IMR-90 (cell line): Measurements from ENCODE around the gene COL23A1. TPM values are rescaled to one million over a fixed set of nuclear protein-coding genes. Genes with fewer than 3 reads are reported as not detected.
A peak's percentile ranks its signal among the peaks of the same experiment; 100 is the strongest.

Source experiments
- ATAC-seq: fragments of 200-7000 bp; cut with Tn5 transposase; 2 replicates; pipeline ENCODE4 v1.9.1; 2020; ENCODE audit warnings: low read depth, mild to moderate bottlenecking, moderate library complexity
- BruUV-seq: library from RNA; stranded (reverse); fragments of 400-500 nt; replicated peaks from 2 replicates; lab custom pipeline; 2021; lab: Mats Ljungman, UMichigan
- CTCF ChIA-PET: fragments of 300-600 bp; formaldehyde crosslinking; extraction: SDS; loops from one replicate; lab custom pipeline; 2021; ENCODE audit warnings: antibody characterized with exemption; lab: Yijun Ruan, JAX
- POLR2A ChIA-PET: fragments of 300-600 bp; sonication (Branson Sonifier 250); formaldehyde crosslinking; loops from one replicate; lab custom pipeline; 2022; ENCODE audit warnings: antibody characterized with exemption; ENCODE audit not compliant: unreplicated experiment; lab: Charles Lee
- DNase-seq: peaks from one replicate; pipeline ENCODE4 v3.0.0; 2013
- H2AFZ ChIP-seq: replicated peaks from 2 replicates; pipeline ENCODE3; 2013; ENCODE audit warnings: low read length, mild to moderate bottlenecking; ENCODE audit not compliant: poor library complexity
- H2AK5ac ChIP-seq: 2 replicates; pipeline ENCODE4 v1.6.1; 2013; ENCODE audit warnings: low read depth, low read length, inconsistent platforms
- H2AK9ac ChIP-seq: replicated peaks from 2 replicates; pipeline ENCODE3; 2013; ENCODE audit warnings: mild to moderate bottlenecking, low read depth, low read length, moderate library complexity; ENCODE audit not compliant: poor library complexity
- H2BK120ac ChIP-seq: 2 replicates; pipeline ENCODE4 v1.6.1; 2013; ENCODE audit warnings: low read depth, low read length, inconsistent platforms
- H2BK15ac ChIP-seq: 3 replicates; pipeline ENCODE4 v1.6.1; 2013; ENCODE audit warnings: low read depth, low read length, inconsistent platforms
- H2BK20ac ChIP-seq: 2 replicates; pipeline ENCODE4 v1.6.1; 2013; ENCODE audit warnings: low read depth, mild to moderate bottlenecking, inconsistent platforms, low read length, moderate library complexity
- H2BK5ac ChIP-seq: 2 replicates; pipeline ENCODE4 v1.6.1; 2013; ENCODE audit warnings: mild to moderate bottlenecking, low read depth, low read length, inconsistent platforms; ENCODE audit not compliant: poor library complexity, severe bottlenecking
- H3K14ac ChIP-seq: replicated peaks from 2 replicates; pipeline ENCODE4 v1.6.1; 2013; ENCODE audit warnings: low read depth, low read length, inconsistent platforms
- H3K18ac ChIP-seq: 2 replicates; pipeline ENCODE4 v1.6.1; 2013; ENCODE audit warnings: low read depth, low read length, control low read depth
- H3K23ac ChIP-seq: 2 replicates; pipeline ENCODE4 v1.6.1; 2013; ENCODE audit warnings: low read depth, low read length, inconsistent platforms
- H3K27ac ChIP-seq: 2 replicates; pipeline ENCODE4 v1.5.1; 2013; ENCODE audit warnings: mild to moderate bottlenecking, control low read depth, low read length; ENCODE audit not compliant: insufficient read depth
- H3K27me3 ChIP-seq: 2 replicates; pipeline ENCODE4 v1.6.1; 2013; ENCODE audit warnings: low read length; ENCODE audit not compliant: control insufficient read depth, insufficient read depth
- H3K36me3 ChIP-seq: 2 replicates; pipeline ENCODE4 v1.6.1; 2013; ENCODE audit warnings: low read length, mixed read lengths; ENCODE audit not compliant: control insufficient read depth, insufficient read depth
- H3K4ac ChIP-seq: 2 replicates; pipeline ENCODE4 v1.6.1; 2013; ENCODE audit warnings: low read depth, low read length, inconsistent platforms
- H3K4me1 ChIP-seq: 2 replicates; pipeline ENCODE4 v1.6.1; 2013; ENCODE audit warnings: low read length, mixed read lengths; ENCODE audit not compliant: control insufficient read depth, insufficient read depth
- H3K4me2 ChIP-seq: 2 replicates; pipeline ENCODE4 v1.6.1; 2013; ENCODE audit warnings: low read depth, mild to moderate bottlenecking, control low read depth, low read length, moderate library complexity
- H3K4me3 ChIP-seq: 2 replicates; pipeline ENCODE4 v1.5.1; 2013; ENCODE audit warnings: low read depth, mild to moderate bottlenecking, control low read depth, low read length, moderate library complexity; ENCODE audit not compliant: insufficient read depth
- H3K56ac ChIP-seq: 2 replicates; pipeline ENCODE4 v1.6.1; 2013; ENCODE audit warnings: low read length, inconsistent platforms; ENCODE audit not compliant: insufficient read depth; ENCODE audit errors: extremely low read depth
- H3K79me1 ChIP-seq, 2 experiments: 2 replicates each; pipeline ENCODE4 v1.6.1; 2013; ENCODE audit warnings: low read length in 2 of 2, inconsistent platforms in 1 of 2, low read depth in 1 of 2
- H3K9ac ChIP-seq: 2 replicates; pipeline ENCODE4 v1.6.1; 2013; ENCODE audit warnings: low read depth, low read length, control low read depth
- H3K9me1 ChIP-seq: 2 replicates; pipeline ENCODE4 v1.6.1; 2013; ENCODE audit warnings: low read length, inconsistent platforms; ENCODE audit not compliant: insufficient read depth
- H3K9me3 ChIP-seq: 2 replicates; pipeline ENCODE4 v1.6.1; 2013; ENCODE audit warnings: low read length; ENCODE audit not compliant: control insufficient read depth, insufficient read depth
- H4K20me1 ChIP-seq: 2 replicates; pipeline ENCODE4 v1.6.1; 2013; ENCODE audit warnings: low read length, inconsistent platforms; ENCODE audit not compliant: insufficient read depth
- H4K5ac ChIP-seq: 2 replicates; pipeline ENCODE4 v1.6.1; 2013; ENCODE audit warnings: mild to moderate bottlenecking, low read depth, low read length, control low read depth
- H4K8ac ChIP-seq, 2 experiments: 2 replicates each; pipeline ENCODE4 v1.6.1; 2013; ENCODE audit warnings: low read depth in 2 of 2, low read length in 2 of 2, control low read depth in 1 of 2, inconsistent platforms in 1 of 2
- H4K91ac ChIP-seq: 2 replicates; pipeline ENCODE4 v1.6.1; 2013; ENCODE audit warnings: low read depth, low read length, inconsistent platforms; ENCODE audit not compliant: insufficient read depth
- BHLHE40 ChIP-seq: fragments of 150-350 bp; IDR thresholded peaks from 2 replicates; pipeline ENCODE4 v1.6.1; 2016; ENCODE audit warnings: mild to moderate bottlenecking, low read depth, low read length
- CEBPB ChIP-seq: IDR thresholded peaks from 2 replicates; pipeline ENCODE4 v1.6.1; 2012; ENCODE audit warnings: low read depth, low read length, improper control_type of control experiment
- CHD1 ChIP-seq: IDR thresholded peaks from 2 replicates; pipeline ENCODE4 v1.6.1; 2012; ENCODE audit warnings: low read depth, low read length, improper control_type of control experiment
- CTCF ChIP-seq: conservative IDR thresholded peaks from 2 replicates; pipeline ENCODE4 v1.5.1; 2012; ENCODE audit warnings: mild to moderate bottlenecking, low read depth, low read length, improper control_type of control experiment
- ELK1 ChIP-seq: fragments of 150-350 bp; IDR thresholded peaks from 2 replicates; pipeline ENCODE4 v1.6.1; 2016; ENCODE audit warnings: low read depth, mild to moderate bottlenecking, low read length, moderate library complexity, borderline replicate concordance
- FOS ChIP-seq: fragments of 150-350 bp; IDR thresholded peaks from 2 replicates; pipeline ENCODE4 v1.6.1; 2016; ENCODE audit warnings: low read depth, low read length
- MAZ ChIP-seq: IDR thresholded peaks from 2 replicates; pipeline ENCODE4 v1.6.1; 2012; ENCODE audit warnings: low read depth, mild to moderate bottlenecking, low read length, improper control_type of control experiment, moderate library complexity, borderline replicate concordance
- MXI1 ChIP-seq: IDR thresholded peaks from 2 replicates; pipeline ENCODE4 v1.6.1; 2012; ENCODE audit warnings: low read depth, mild to moderate bottlenecking, low read length, moderate library complexity, borderline replicate concordance
- POLR2A ChIP-seq: IDR thresholded peaks from 2 replicates; pipeline ENCODE4 v1.6.1; 2012; ENCODE audit warnings: mild to moderate bottlenecking, low read depth, low read length
- RAD21 ChIP-seq: IDR thresholded peaks from 2 replicates; pipeline ENCODE4 v1.6.1; 2012; ENCODE audit warnings: low read length, improper control_type of control experiment
- RCOR1 ChIP-seq: IDR thresholded peaks from 2 replicates; pipeline ENCODE4 v1.6.1; 2012; ENCODE audit warnings: mild to moderate bottlenecking, low read length, improper control_type of control experiment; ENCODE audit not compliant: insufficient replicate concordance
- RFX5 ChIP-seq: IDR thresholded peaks from 2 replicates; pipeline ENCODE4 v1.8.0; 2012; ENCODE audit warnings: low read depth, mild to moderate bottlenecking, low read length, moderate library complexity
- SMC3 ChIP-seq: fragments of 150-350 bp; IDR thresholded peaks from 2 replicates; pipeline ENCODE4 v1.6.1; 2016; ENCODE audit warnings: low read depth, mild to moderate bottlenecking, antibody characterized with exemption, low read length, moderate library complexity
- WGBS, 2 experiments: methylation state at CpG; one replicate each; pipeline versions ENCODE4 v1.1.5 to v1.1.7; 2013; ENCODE audit warnings: missing lambda C conversion rate in 2 of 2; ENCODE audit not compliant: insufficient read length in 1 of 2; ENCODE audit errors: extremely low coverage in 2 of 2; 5-methylcytosine and 5-hydroxymethylcytosine counted together
- dilution Hi-C: fragments of 300-500 bp; cut with HindIII; formaldehyde crosslinking; loops from one replicate; pipeline ENCODE4 v1.14.3; 2018; ENCODE audit warnings: low sequenced_read_pairs; ENCODE audit not compliant: unreplicated experiment
- in situ Hi-C: fragments of 300-500 bp; cut with MboI; formaldehyde crosslinking; loops from 3 replicates; pipeline ENCODE4 v1.14.3; 2019; ENCODE audit warnings: low sequenced_read_pairs, inconsistent platforms, mixed read lengths
- intact Hi-C: fragments of 100-400 bp; cut with micrococcal nuclease; formaldehyde crosslinking; loops from 2 replicates; pipeline ENCODE4 v1.10.0; 2022
- polyA plus RNA-seq, 3 experiments: library from polyadenylated mRNA; depleted of rRNA; stranded (reverse); fragments of >200 nt; gene quantifications; 2 replicates each; pipeline ENCODE4 v1.2.3, GENCODE V29; 2012; ENCODE audit warnings: low replicate concordance in 1 of 3
- total RNA-seq: library from RNA; depleted of rRNA; stranded (reverse); fragments of >200 nt; gene quantifications from 2 replicates; pipeline ENCODE4 v1.2.3, GENCODE V29; 2012

COL23A1 gene
- total and polyA plus RNA-seq, 2 of the 4 experiments (the other 2 are of a cell fraction) = not detected

- TF ChIP-seq CEBPB (no peak), ELK1 (no peak)
Observed at GRCh38 chr5:178234121-178234749, 356.0 kb downstream of the COL23A1 start (continued).

- H3K14ac ChIP-seq = peak overlapping the region; percentile 44
- peaks cover 21 to 39% of the 10 kb centered on the region in 2 experiments for H3K79me1 ChIP-seq
- H3K4me1 ChIP-seq = peaks cover 9% of the 10 kb centered on the region
- H4K8ac ChIP-seq = peak overlapping the region; percentile 93 to 99
- H2AK5ac ChIP-seq = peak overlapping the region; percentile 56; the same call in 1 of the 2 replicates
- BruUV-seq = no TSS peak
- H3K27ac ChIP-seq = peak overlapping the region; percentile 14
- dilution Hi-C loops = no loop called here
- peak overlapping the region; percentile 5; the same call in 1 of the 2 replicates for H3K18ac ChIP-seq
- H4K91ac ChIP-seq = peak overlapping the region; percentile 92
- H3K23ac ChIP-seq = peak overlapping the region; percentile 59
- peaks cover 20% of the 10 kb centered on the region for H3K9me1 ChIP-seq
- ChIA-PET CTCF (interaction anchor here (0.5 kb wide), 1 partner anchor 804 kb away, joined by 3 read pairs; no protein-coding TSS in a partner anchor), POLR2A (no interaction called here)
- H3K4ac ChIP-seq = peak overlapping the region; percentile 76
- ATAC-seq = no peak
- no peak overlapping the region for H2BK20ac ChIP-seq
- peaks cover 6% of the 10 kb centered on the region; the same call in 1 of the 2 replicates for H4K20me1 ChIP-seq
- intact Hi-C loops = loop anchor here (1.0 to 5.0 kb wide), 2 partner anchors 29 to 394 kb away; partner anchors contain the start of genes CLK4 and HNRNPAB
- H2AFZ ChIP-seq = peak overlapping the region; percentile 96
- H3K9me3 ChIP-seq = no peaks in the 10 kb centered on the region
- H2BK15ac ChIP-seq = no peak overlapping the region; the same call in 2 of the 3 replicates
- in situ Hi-C loops = no loop called here
- H3K36me3 ChIP-seq = peaks cover 20% of the 10 kb centered on the region
- H3K27me3 ChIP-seq = no peaks in the 10 kb centered on the region
- peak overlapping the region; percentile 95 for H4K5ac ChIP-seq
- H2BK120ac ChIP-seq = peak overlapping the region; percentile 61; the same call in 1 of the 2 replicates
- WGBS, 2 experiments = 29% methylated on average over 4 of the region's 11 CpGs; no CpG with 5 or more reads in 1 of the 2 experiments
- peak overlapping the region; percentile 30 for H3K4me2 ChIP-seq
- H2BK5ac ChIP-seq = no peak overlapping the region
- H2AK9ac ChIP-seq = peak overlapping the region; percentile 91
- 0 out of 2 replicates have a peak overlapping the region, but pooled peaks have one; percentile 28 for H3K56ac ChIP-seq
- peak overlapping the region; percentile 39 for H3K9ac ChIP-seq
- peak overlapping the region; percentile 72 for H3K4me3 ChIP-seq
- no peak for DNase-seq
- TF ChIP-seq BHLHE40 (no peak), RFX5 (no peak), CHD1 (no peak), POLR2A (no peak), CTCF (no peak), SMC3 (no peak), RCOR1 (no peak), FOS (no peak), CEBPB (no peak), MXI1 (no peak), RAD21 (no peak), MAZ (no peak)
Observed at GRCh38 chr5:178232920-178233429, 357.2 kb downstream of the COL23A1 start.
